ENCODE measurements around the gene HOXD12. TPM values are rescaled to one million over a fixed set of nuclear protein-coding genes. Genes with fewer than 3 reads are reported as not detected.

The HOXD12 gene
- total RNA-seq, 1 donor from 2014 or later = not detected

DNA sequence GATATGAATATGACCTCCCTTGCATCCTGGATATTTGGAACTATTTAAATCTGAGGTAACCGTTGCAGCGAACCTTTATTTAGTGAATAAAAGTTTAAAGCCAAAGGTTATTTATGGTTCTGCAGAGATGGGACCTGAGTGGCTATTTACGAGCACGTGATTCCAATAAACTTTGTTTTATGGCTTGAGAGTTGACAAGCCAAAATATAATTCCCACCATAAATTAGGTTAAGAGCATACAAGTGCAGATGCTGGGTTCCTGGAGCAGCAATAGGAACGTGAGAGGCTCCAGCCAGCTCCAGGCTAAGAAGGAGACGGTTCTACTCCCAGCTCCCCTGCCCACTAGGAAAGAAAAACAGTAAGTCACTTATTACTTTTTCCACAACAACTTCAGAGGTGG lies 46.5 kb downstream of the HOXD12 start:
- TF ChIP-seq, protein P1, sequence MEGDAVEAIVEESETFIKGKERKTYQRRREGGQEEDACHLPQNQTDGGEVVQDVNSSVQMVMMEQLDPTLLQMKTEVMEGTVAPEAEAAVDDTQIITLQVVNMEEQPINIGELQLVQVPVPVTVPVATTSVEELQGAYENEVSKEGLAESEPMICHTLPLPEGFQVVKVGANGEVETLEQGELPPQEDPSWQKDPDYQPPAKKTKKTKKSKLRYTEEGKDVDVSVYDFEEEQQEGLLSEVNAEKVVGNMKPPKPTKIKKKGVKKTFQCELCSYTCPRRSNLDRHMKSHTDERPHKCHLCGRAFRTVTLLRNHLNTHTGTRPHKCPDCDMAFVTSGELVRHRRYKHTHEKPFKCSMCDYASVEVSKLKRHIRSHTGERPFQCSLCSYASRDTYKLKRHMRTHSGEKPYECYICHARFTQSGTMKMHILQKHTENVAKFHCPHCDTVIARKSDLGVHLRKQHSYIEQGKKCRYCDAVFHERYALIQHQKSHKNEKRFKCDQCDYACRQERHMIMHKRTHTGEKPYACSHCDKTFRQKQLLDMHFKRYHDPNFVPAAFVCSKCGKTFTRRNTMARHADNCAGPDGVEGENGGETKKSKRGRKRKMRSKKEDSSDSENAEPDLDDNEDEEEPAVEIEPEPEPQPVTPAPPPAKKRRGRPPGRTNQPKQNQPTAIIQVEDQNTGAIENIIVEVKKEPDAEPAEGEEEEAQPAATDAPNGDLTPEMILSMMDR (IDR thresholded peaks at IDR 0.05) = no peak
- Mint-ChIP-seq H3K9me3 (ENCODE audit: low read depth) (no peaks in the 10 kb centered on the region), H3K4me3 (ENCODE audit: unreplicated experiment) (no peak overlapping the region), H3K4me1 (ENCODE audit: low read depth) (no peaks in the 10 kb centered on the region), H3K27me3 (ENCODE audit: low read depth) (peaks cover 92% of the 10 kb centered on the region), H3K27ac (ENCODE audit: unreplicated experiment) (no peak overlapping the region), H3K36me3 (ENCODE audit: low read depth) (no peaks in the 10 kb centered on the region)
- DNase-seq (ENCODE audit: low spot score) = no peak

DNA sequence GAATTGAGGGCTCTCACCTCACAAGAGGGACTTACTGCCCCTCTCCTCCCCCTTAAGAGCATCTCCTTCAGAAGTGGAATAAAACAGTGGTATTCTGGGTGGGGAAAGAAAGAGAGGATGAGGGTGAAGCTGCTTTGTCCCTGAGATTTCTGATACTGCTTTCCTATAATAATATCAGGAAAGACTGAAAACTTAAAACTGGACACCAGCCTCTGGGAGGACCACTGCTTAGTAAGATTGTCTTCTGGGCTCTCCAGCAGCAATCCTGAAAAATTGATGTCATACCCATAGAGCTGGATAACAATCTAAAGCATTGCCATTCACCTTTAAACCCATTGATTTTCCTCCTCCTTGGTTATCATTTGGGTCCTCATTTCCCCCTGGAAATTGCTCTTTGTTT lies 47.0 kb downstream of the HOXD12 start:
- Mint-ChIP-seq H3K27ac (ENCODE audit: unreplicated experiment) (no peak overlapping the region), H3K4me1 (ENCODE audit: low read depth) (no peaks in the 10 kb centered on the region), H3K9me3 (ENCODE audit: low read depth) (no peaks in the 10 kb centered on the region), H3K4me3 (ENCODE audit: unreplicated experiment) (no peak overlapping the region), H3K36me3 (ENCODE audit: low read depth) (no peaks in the 10 kb centered on the region), H3K27me3 (ENCODE audit: low read depth) (peaks cover 91% of the 10 kb centered on the region)
- TF ChIP-seq, protein P1 (IDR thresholded peaks at IDR 0.05) = no peak
- no peak for DNase-seq (ENCODE audit: low spot score)

DNA sequence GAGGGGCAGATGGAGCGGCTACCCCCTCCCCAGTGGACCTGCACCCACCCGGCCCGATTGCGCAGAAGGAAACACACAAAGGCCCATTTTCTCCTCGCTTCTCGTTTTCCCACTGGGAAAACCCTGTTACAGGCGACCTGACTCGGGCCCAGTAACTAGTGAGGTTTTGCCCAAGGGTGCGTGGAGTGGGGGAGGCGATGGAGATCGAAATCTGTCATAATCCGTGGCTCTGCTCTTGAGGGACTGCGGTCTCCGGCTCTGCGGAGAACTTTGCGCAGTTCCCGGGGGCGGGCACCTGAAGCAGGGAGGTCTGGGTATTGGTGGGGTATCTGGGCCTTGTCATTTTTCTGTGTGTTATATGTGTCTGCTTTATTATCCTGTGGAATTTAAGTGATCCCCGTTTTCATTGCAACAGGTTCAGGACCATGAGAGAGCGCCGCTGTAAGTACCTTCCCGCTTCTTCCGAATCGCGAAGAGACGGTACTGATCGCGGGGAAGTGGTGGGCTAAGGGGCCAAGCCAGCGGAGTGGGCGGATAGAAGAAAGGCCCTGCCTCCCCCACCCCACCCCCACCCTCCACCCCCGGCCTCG lies 47.7 kb downstream of the HOXD12 start:
- H3K4me3 Mint-ChIP-seq (ENCODE audit: unreplicated experiment) = no peak overlapping the region
- no peaks in the 10 kb centered on the region for H3K4me1 Mint-ChIP-seq (ENCODE audit: low read depth)
- no peak for DNase-seq (ENCODE audit: low spot score)
- peaks cover 87% of the 10 kb centered on the region for H3K27me3 Mint-ChIP-seq (ENCODE audit: low read depth)
- no peaks in the 10 kb centered on the region for H3K36me3 Mint-ChIP-seq (ENCODE audit: low read depth)
- H3K9me3 Mint-ChIP-seq (ENCODE audit: low read depth) = no peaks in the 10 kb centered on the region
- TF ChIP-seq, protein P1 (IDR thresholded peaks at IDR 0.05) = no peak
- no peak overlapping the region for H3K27ac Mint-ChIP-seq (ENCODE audit: unreplicated experiment)

DNA sequence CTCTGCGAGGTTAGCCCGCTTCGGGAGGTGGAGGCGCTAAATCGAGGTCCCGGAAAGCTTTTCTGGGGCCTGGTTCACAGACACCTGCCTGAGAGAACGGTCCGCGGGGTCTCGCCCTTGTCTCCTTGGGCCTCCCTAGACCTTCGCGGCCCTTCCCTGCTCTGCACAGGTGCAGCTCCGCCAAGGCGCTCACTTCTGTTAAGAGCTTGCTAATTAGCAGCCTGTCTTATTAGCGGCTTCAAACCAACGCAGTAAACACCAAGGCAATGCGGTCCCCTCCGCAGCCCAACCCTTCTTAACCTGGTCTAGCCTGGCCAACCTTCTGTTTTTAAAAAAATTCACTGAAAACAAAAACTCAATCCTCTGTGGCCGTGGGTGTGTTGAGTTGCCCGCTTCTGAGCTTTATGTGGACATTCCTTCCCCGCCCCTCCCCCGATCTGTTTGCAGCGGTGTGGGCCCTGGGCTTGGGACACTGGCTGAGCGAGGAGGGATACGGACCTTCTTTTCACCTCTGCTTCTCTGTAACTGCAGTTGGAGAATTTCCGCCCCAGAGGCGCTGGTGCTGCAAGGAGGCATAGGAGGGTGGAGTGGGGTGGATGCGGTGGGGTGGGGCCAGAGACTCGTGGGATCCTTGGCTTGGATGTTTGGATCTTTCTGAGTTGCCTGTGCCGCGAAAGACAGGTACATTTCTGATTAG lies 48.4 kb downstream of the HOXD12 start:
- DNase-seq (ENCODE audit: low spot score) = no peak
- TF ChIP-seq, protein P1 (IDR thresholded peaks at IDR 0.05) = no peak
- H3K4me3 Mint-ChIP-seq (ENCODE audit: unreplicated experiment) = no peak overlapping the region

DNA sequence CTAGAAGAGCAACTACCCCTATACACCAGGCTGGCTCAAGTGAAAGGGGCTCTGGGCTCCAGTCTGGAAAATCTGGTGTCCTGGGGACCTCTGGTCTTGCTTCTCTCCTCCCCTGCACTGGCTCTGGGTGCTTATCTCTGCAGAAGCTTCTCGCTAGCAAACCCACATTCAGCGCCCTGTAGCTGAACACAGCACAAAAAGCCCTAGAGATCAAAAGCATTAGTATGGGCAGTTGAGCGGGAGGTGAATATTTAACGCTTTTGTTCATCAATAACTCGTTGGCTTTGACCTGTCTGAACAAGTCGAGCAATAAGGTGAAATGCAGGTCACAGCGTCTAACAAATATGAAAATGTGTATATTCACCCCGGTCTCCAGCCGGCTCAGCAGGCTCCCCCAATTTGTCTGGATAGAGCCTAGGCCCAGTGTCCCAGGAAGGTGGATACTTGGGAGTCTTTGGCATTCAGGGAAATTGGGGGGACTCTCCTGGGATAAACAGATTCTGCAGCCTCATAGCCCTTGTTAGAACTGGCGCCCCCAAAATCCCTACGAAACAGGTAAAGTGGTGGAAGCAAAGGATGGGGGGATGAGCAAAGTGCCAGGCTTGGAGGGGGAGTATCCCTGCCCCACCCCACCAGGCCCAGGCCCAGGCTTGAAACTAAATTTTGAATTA lies 49.3 kb downstream of the HOXD12 start:
- Mint-ChIP-seq H3K27ac (ENCODE audit: unreplicated experiment) (no peak overlapping the region), H3K36me3 (ENCODE audit: low read depth) (no peaks in the 10 kb centered on the region), H3K27me3 (ENCODE audit: low read depth) (peaks cover 88% of the 10 kb centered on the region), H3K9me3 (ENCODE audit: low read depth) (no peaks in the 10 kb centered on the region), H3K4me1 (ENCODE audit: low read depth) (no peaks in the 10 kb centered on the region), H3K4me3 (ENCODE audit: unreplicated experiment) (no peak overlapping the region)
- no peak for DNase-seq (ENCODE audit: low spot score)
- TF ChIP-seq, protein P1 (IDR thresholded peaks at IDR 0.05) = no peak

More for the DNA sequence above, 48.4 kb downstream of the HOXD12 start:
- H3K9me3 Mint-ChIP-seq (ENCODE audit: low read depth) = no peaks in the 10 kb centered on the region
- H3K27ac Mint-ChIP-seq (ENCODE audit: unreplicated experiment) = no peak overlapping the region
- peaks cover 87% of the 10 kb centered on the region for H3K27me3 Mint-ChIP-seq (ENCODE audit: low read depth)
- no peaks in the 10 kb centered on the region for H3K36me3 Mint-ChIP-seq (ENCODE audit: low read depth)
- H3K4me1 Mint-ChIP-seq (ENCODE audit: low read depth) = no peaks in the 10 kb centered on the region

Measured in chondrocyte (in vitro differentiated cells).